IMR-90 (cell line): ENCODE results near the gene SGSM2. TPM values are rescaled to one million over a fixed set of nuclear protein-coding genes. Genes with fewer than 3 reads are reported as not detected.

ENCODE experiments used
- ATAC-seq: fragments of 200-7000 bp; cut with Tn5 transposase; 2 replicates; pipeline ENCODE4 v1.9.1; 2020; ENCODE audit warnings: low read depth, mild to moderate bottlenecking, moderate library complexity
- BruUV-seq: library from RNA; stranded (reverse); fragments of 400-500 nt; replicated peaks from 2 replicates; lab custom pipeline; 2021; lab: Mats Ljungman, UMichigan
- CTCF ChIA-PET: fragments of 300-600 bp; formaldehyde crosslinking; extraction: SDS; loops from one replicate; lab custom pipeline; 2021; ENCODE audit warnings: antibody characterized with exemption; lab: Yijun Ruan, JAX
- POLR2A ChIA-PET: fragments of 300-600 bp; sonication (Branson Sonifier 250); formaldehyde crosslinking; loops from one replicate; lab custom pipeline; 2022; ENCODE audit warnings: antibody characterized with exemption; ENCODE audit not compliant: unreplicated experiment; lab: Charles Lee
- DNase-seq: peaks from one replicate; pipeline ENCODE4 v3.0.0; 2013
- H2AFZ ChIP-seq: replicated peaks from 2 replicates; pipeline ENCODE3; 2013; ENCODE audit warnings: low read length, mild to moderate bottlenecking; ENCODE audit not compliant: poor library complexity
- H2AK5ac ChIP-seq: 2 replicates; pipeline ENCODE4 v1.6.1; 2013; ENCODE audit warnings: low read depth, low read length, inconsistent platforms
- H2AK9ac ChIP-seq: replicated peaks from 2 replicates; pipeline ENCODE3; 2013; ENCODE audit warnings: mild to moderate bottlenecking, low read depth, low read length, moderate library complexity; ENCODE audit not compliant: poor library complexity
- H2BK120ac ChIP-seq: 2 replicates; pipeline ENCODE4 v1.6.1; 2013; ENCODE audit warnings: low read depth, low read length, inconsistent platforms
- H2BK15ac ChIP-seq: 3 replicates; pipeline ENCODE4 v1.6.1; 2013; ENCODE audit warnings: low read depth, low read length, inconsistent platforms
- H2BK20ac ChIP-seq: 2 replicates; pipeline ENCODE4 v1.6.1; 2013; ENCODE audit warnings: low read depth, mild to moderate bottlenecking, inconsistent platforms, low read length, moderate library complexity
- H2BK5ac ChIP-seq: 2 replicates; pipeline ENCODE4 v1.6.1; 2013; ENCODE audit warnings: mild to moderate bottlenecking, low read depth, low read length, inconsistent platforms; ENCODE audit not compliant: poor library complexity, severe bottlenecking
- H3K14ac ChIP-seq: replicated peaks from 2 replicates; pipeline ENCODE4 v1.6.1; 2013; ENCODE audit warnings: low read depth, low read length, inconsistent platforms
- H3K18ac ChIP-seq: 2 replicates; pipeline ENCODE4 v1.6.1; 2013; ENCODE audit warnings: low read depth, low read length, control low read depth
- H3K23ac ChIP-seq: 2 replicates; pipeline ENCODE4 v1.6.1; 2013; ENCODE audit warnings: low read depth, low read length, inconsistent platforms
- H3K27ac ChIP-seq: 2 replicates; pipeline ENCODE4 v1.5.1; 2013; ENCODE audit warnings: mild to moderate bottlenecking, control low read depth, low read length; ENCODE audit not compliant: insufficient read depth
- H3K27me3 ChIP-seq: 2 replicates; pipeline ENCODE4 v1.6.1; 2013; ENCODE audit warnings: low read length; ENCODE audit not compliant: control insufficient read depth, insufficient read depth
- H3K36me3 ChIP-seq: 2 replicates; pipeline ENCODE4 v1.6.1; 2013; ENCODE audit warnings: low read length, mixed read lengths; ENCODE audit not compliant: control insufficient read depth, insufficient read depth
- H3K4ac ChIP-seq: 2 replicates; pipeline ENCODE4 v1.6.1; 2013; ENCODE audit warnings: low read depth, low read length, inconsistent platforms
- H3K4me1 ChIP-seq: 2 replicates; pipeline ENCODE4 v1.6.1; 2013; ENCODE audit warnings: low read length, mixed read lengths; ENCODE audit not compliant: control insufficient read depth, insufficient read depth
- H3K4me2 ChIP-seq: 2 replicates; pipeline ENCODE4 v1.6.1; 2013; ENCODE audit warnings: low read depth, mild to moderate bottlenecking, control low read depth, low read length, moderate library complexity
- H3K4me3 ChIP-seq: 2 replicates; pipeline ENCODE4 v1.5.1; 2013; ENCODE audit warnings: low read depth, mild to moderate bottlenecking, control low read depth, low read length, moderate library complexity; ENCODE audit not compliant: insufficient read depth
- H3K56ac ChIP-seq: 2 replicates; pipeline ENCODE4 v1.6.1; 2013; ENCODE audit warnings: low read length, inconsistent platforms; ENCODE audit not compliant: insufficient read depth; ENCODE audit errors: extremely low read depth
- H3K79me1 ChIP-seq, 2 experiments: 2 replicates each; pipeline ENCODE4 v1.6.1; 2013; ENCODE audit warnings: low read length in 2 of 2, inconsistent platforms in 1 of 2, low read depth in 1 of 2
- H3K9ac ChIP-seq: 2 replicates; pipeline ENCODE4 v1.6.1; 2013; ENCODE audit warnings: low read depth, low read length, control low read depth
- H3K9me1 ChIP-seq: 2 replicates; pipeline ENCODE4 v1.6.1; 2013; ENCODE audit warnings: low read length, inconsistent platforms; ENCODE audit not compliant: insufficient read depth
- H3K9me3 ChIP-seq: 2 replicates; pipeline ENCODE4 v1.6.1; 2013; ENCODE audit warnings: low read length; ENCODE audit not compliant: control insufficient read depth, insufficient read depth
- H4K20me1 ChIP-seq: 2 replicates; pipeline ENCODE4 v1.6.1; 2013; ENCODE audit warnings: low read length, inconsistent platforms; ENCODE audit not compliant: insufficient read depth
- H4K5ac ChIP-seq: 2 replicates; pipeline ENCODE4 v1.6.1; 2013; ENCODE audit warnings: mild to moderate bottlenecking, low read depth, low read length, control low read depth
- H4K8ac ChIP-seq, 2 experiments: 2 replicates each; pipeline ENCODE4 v1.6.1; 2013; ENCODE audit warnings: low read depth in 2 of 2, low read length in 2 of 2, control low read depth in 1 of 2, inconsistent platforms in 1 of 2
- H4K91ac ChIP-seq: 2 replicates; pipeline ENCODE4 v1.6.1; 2013; ENCODE audit warnings: low read depth, low read length, inconsistent platforms; ENCODE audit not compliant: insufficient read depth
- BHLHE40 ChIP-seq: fragments of 150-350 bp; IDR thresholded peaks from 2 replicates; pipeline ENCODE4 v1.6.1; 2016; ENCODE audit warnings: mild to moderate bottlenecking, low read depth, low read length
- CHD1 ChIP-seq: IDR thresholded peaks from 2 replicates; pipeline ENCODE4 v1.6.1; 2012; ENCODE audit warnings: low read depth, low read length, improper control_type of control experiment
- CTCF ChIP-seq: conservative IDR thresholded peaks from 2 replicates; pipeline ENCODE4 v1.5.1; 2012; ENCODE audit warnings: mild to moderate bottlenecking, low read depth, low read length, improper control_type of control experiment
- MAZ ChIP-seq: IDR thresholded peaks from 2 replicates; pipeline ENCODE4 v1.6.1; 2012; ENCODE audit warnings: low read depth, mild to moderate bottlenecking, low read length, improper control_type of control experiment, moderate library complexity, borderline replicate concordance
- MXI1 ChIP-seq: IDR thresholded peaks from 2 replicates; pipeline ENCODE4 v1.6.1; 2012; ENCODE audit warnings: low read depth, mild to moderate bottlenecking, low read length, moderate library complexity, borderline replicate concordance
- NFE2L2 ChIP-seq: fragments of 150-350 bp; IDR thresholded peaks from 2 replicates; pipeline ENCODE4 v1.6.1; 2016; ENCODE audit warnings: low read depth, mild to moderate bottlenecking, low read length
- SMC3 ChIP-seq: fragments of 150-350 bp; IDR thresholded peaks from 2 replicates; pipeline ENCODE4 v1.6.1; 2016; ENCODE audit warnings: low read depth, mild to moderate bottlenecking, antibody characterized with exemption, low read length, moderate library complexity
- USF2 ChIP-seq: fragments of 150-350 bp; IDR thresholded peaks from 2 replicates; pipeline ENCODE4 v1.6.1; 2017; ENCODE audit warnings: mild to moderate bottlenecking, antibody characterized with exemption, low read length, low read depth
- WGBS, 2 experiments: methylation state at CpG; one replicate each; pipeline versions ENCODE4 v1.1.5 to v1.1.7; 2013; ENCODE audit warnings: missing lambda C conversion rate in 2 of 2; ENCODE audit not compliant: insufficient read length in 1 of 2; ENCODE audit errors: extremely low coverage in 2 of 2; 5-methylcytosine and 5-hydroxymethylcytosine counted together
- dilution Hi-C: fragments of 300-500 bp; cut with HindIII; formaldehyde crosslinking; loops from one replicate; pipeline ENCODE4 v1.14.3; 2018; ENCODE audit warnings: low sequenced_read_pairs; ENCODE audit not compliant: unreplicated experiment
- in situ Hi-C: fragments of 300-500 bp; cut with MboI; formaldehyde crosslinking; loops from 3 replicates; pipeline ENCODE4 v1.14.3; 2019; ENCODE audit warnings: low sequenced_read_pairs, inconsistent platforms, mixed read lengths
- intact Hi-C: fragments of 100-400 bp; cut with micrococcal nuclease; formaldehyde crosslinking; loops from 2 replicates; pipeline ENCODE4 v1.10.0; 2022
- polyA plus RNA-seq, 3 experiments: library from polyadenylated mRNA; depleted of rRNA; stranded (reverse); fragments of >200 nt; gene quantifications; 2 replicates each; pipeline ENCODE4 v1.2.3, GENCODE V29; 2012; ENCODE audit warnings: low replicate concordance in 1 of 3
- total RNA-seq: library from RNA; depleted of rRNA; stranded (reverse); fragments of >200 nt; gene quantifications from 2 replicates; pipeline ENCODE4 v1.2.3, GENCODE V29; 2012

Gene SGSM2
- total and polyA plus RNA-seq, 2 of the 4 experiments (the other 2 are of a cell fraction): 13.6 to 81.2 TPM

- no TSS peak for BruUV-seq
- H3K4me2 ChIP-seq: peak overlapping the region; percentile 84
- peaks cover 43% of the 10 kb centered on the region for H4K20me1 ChIP-seq
- peak overlapping the region; percentile 81 for H3K14ac ChIP-seq
- peak overlapping the region; percentile 14 to 60 for H4K8ac ChIP-seq
- H3K27me3 ChIP-seq: no peaks in the 10 kb centered on the region
- peak overlapping the region; percentile 97 for H2AK5ac ChIP-seq
- H3K36me3 ChIP-seq: no peaks in the 10 kb centered on the region; the same call in 1 of the 2 replicates
- ChIA-PET CTCF (no interaction called here), POLR2A (no interaction called here)
- H3K4ac ChIP-seq: peak overlapping the region; percentile 86
- ATAC-seq (no peak), DNase-seq (peak; percentile 58)
- no peak overlapping the region for H3K4me3 ChIP-seq
- peak overlapping the region; percentile 86 for H2BK5ac ChIP-seq
- dilution Hi-C loops (no loop called here), in situ Hi-C loops (no loop called here), intact Hi-C loops (no loop called here)
- peak overlapping the region; percentile 29; the same call in 1 of the 3 replicates for H2BK15ac ChIP-seq
- no peaks in the 10 kb centered on the region for H3K9me3 ChIP-seq
- peak overlapping the region; percentile 88 for H2AK9ac ChIP-seq
- H3K9ac ChIP-seq: peak overlapping the region; percentile 59
- H2AFZ ChIP-seq: peak overlapping the region; percentile 69
- peak overlapping the region; percentile 76 for H4K91ac ChIP-seq
- H3K79me1 ChIP-seq: peaks cover 19 to 72% of the 10 kb centered on the region in 2 experiments
- peaks cover 42% of the 10 kb centered on the region for H3K4me1 ChIP-seq
- H3K27ac ChIP-seq: peak overlapping the region; percentile 86
- peak overlapping the region; percentile 45 for H3K18ac ChIP-seq
- TF ChIP-seq USF2 (no peak), CHD1 (no peak), SMC3 (no peak), MXI1 (no peak), CTCF (peak; percentile 23; the same call in 1 of the 2 replicates), MAZ (peak; percentile 3; the same call in 1 of the 2 replicates), NFE2L2 (no peak), BHLHE40 (no peak)
- H4K5ac ChIP-seq: peak overlapping the region; percentile 80
- H2BK20ac ChIP-seq: peak overlapping the region; percentile 57
- H3K23ac ChIP-seq: peak overlapping the region; percentile 94
- peaks cover 20% of the 10 kb centered on the region for H3K9me1 ChIP-seq
- peak overlapping the region; percentile 71 for H2BK120ac ChIP-seq
- 87% methylated on average over 8 of the region's 28 CpGs; no CpG with 5 or more reads in 1 of the 2 experiments for WGBS, 2 experiments
- H3K56ac ChIP-seq: no peak overlapping the region
Measured at GRCh38 chr17:2395258-2396181, 58.2 kb downstream of the SGSM2 start.
